ENCODE results near the gene SYNE2.
"Not testable (repeated sequence)": the region's sequence is repeated elsewhere in the genome, so short reads cannot be mapped to it uniquely, and the experiment has no call there.

SYNE2 gene

GRCh38 chr14:64200170-64200569 is 347.4 kb downstream of the SYNE2 start:
- Histone ChIP-seq H3K4me3 (ENCODE audit: low read depth in 1 of 2, low read length in 2 of 2) (no peak overlapping the region), H3K27me3 (ENCODE audit: low read depth, low read length) (no peaks in the 10 kb centered on the region), H3K4me1 (ENCODE audit: control insufficient read depth in 1 of 2, insufficient read depth in 2 of 2, low read length in 2 of 2) (peaks cover 0 to 21% of the 10 kb centered on the region in 2 donors), H3K36me3 (ENCODE audit: control insufficient read depth in 1 of 2, insufficient read depth in 2 of 2, low read length in 2 of 2) (no peaks in the 10 kb centered on the region), H3K9me3 (ENCODE audit: control insufficient read depth in 1 of 2, low read length in 2 of 2) (no peaks in the 10 kb centered on the region), H3K27ac (ENCODE audit: low read length) (no peak overlapping the region)

GRCh38 chr14:64201296-64201695 is 348.5 kb downstream of the SYNE2 start:
- peaks cover 0 to 21% of the 10 kb centered on the region in 2 donors for H3K4me1 ChIP-seq (ENCODE audit: control insufficient read depth in 1 of 2, insufficient read depth in 2 of 2, low read length in 2 of 2)
- H3K9me3 ChIP-seq (ENCODE audit: control insufficient read depth in 1 of 2, low read length in 2 of 2), result no peaks in the 10 kb centered on the region
- H3K36me3 ChIP-seq (ENCODE audit: control insufficient read depth in 1 of 2, insufficient read depth in 2 of 2, low read length in 2 of 2), result no peaks in the 10 kb centered on the region
- no peaks in the 10 kb centered on the region for H3K27me3 ChIP-seq (ENCODE audit: low read depth, low read length)
- no peak overlapping the region for H3K27ac ChIP-seq (ENCODE audit: low read length)
- no peak overlapping the region for H3K4me3 ChIP-seq (ENCODE audit: low read depth in 1 of 2, low read length in 2 of 2)

GRCh38 chr14:64201921-64202545 is 349.2 kb downstream of the SYNE2 start:
- Histone ChIP-seq H3K27me3 (ENCODE audit: low read depth, low read length) (no peaks in the 10 kb centered on the region), H3K9me3 (ENCODE audit: control insufficient read depth in 1 of 2, low read length in 2 of 2) (no peaks in the 10 kb centered on the region), H3K36me3 (ENCODE audit: control insufficient read depth in 1 of 2, insufficient read depth in 2 of 2, low read length in 2 of 2) (no peaks in the 10 kb centered on the region), H3K4me1 (ENCODE audit: control insufficient read depth in 1 of 2, insufficient read depth in 2 of 2, low read length in 2 of 2) (peaks cover 0 to 21% of the 10 kb centered on the region in 2 donors), H3K4me3 (ENCODE audit: low read depth in 1 of 2, low read length in 2 of 2) (no peak overlapping the region), H3K27ac (ENCODE audit: low read length) (no peak overlapping the region)

GRCh38 chr14:64202716-64203115 is 349.9 kb downstream of the SYNE2 start:
- H3K4me3 ChIP-seq (ENCODE audit: low read depth in 1 of 2, low read length in 2 of 2), result no peak overlapping the region
- H3K36me3 ChIP-seq (ENCODE audit: control insufficient read depth in 1 of 2, insufficient read depth in 2 of 2, low read length in 2 of 2), result no peaks in the 10 kb centered on the region
- peaks cover 0 to 14% of the 10 kb centered on the region in 2 donors for H3K4me1 ChIP-seq (ENCODE audit: control insufficient read depth in 1 of 2, insufficient read depth in 2 of 2, low read length in 2 of 2)
- H3K27ac ChIP-seq (ENCODE audit: low read length), result no peak overlapping the region
- no peaks in the 10 kb centered on the region for H3K9me3 ChIP-seq (ENCODE audit: control insufficient read depth in 1 of 2, low read length in 2 of 2)
- no peaks in the 10 kb centered on the region for H3K27me3 ChIP-seq (ENCODE audit: low read depth, low read length)

GRCh38 chr14:64203366-64204006 is 350.7 kb downstream of the SYNE2 start:
- Histone ChIP-seq H3K4me1 (ENCODE audit: control insufficient read depth in 1 of 2, insufficient read depth in 2 of 2, low read length in 2 of 2) (peaks cover 0 to 8% of the 10 kb centered on the region in 2 donors), H3K27ac (ENCODE audit: low read length) (no peak overlapping the region), H3K4me3 (ENCODE audit: low read depth in 1 of 2, low read length in 2 of 2) (no peak overlapping the region), H3K9me3 (ENCODE audit: control insufficient read depth in 1 of 2, low read length in 2 of 2) (no peaks in the 10 kb centered on the region), H3K27me3 (ENCODE audit: low read depth, low read length) (no peaks in the 10 kb centered on the region), H3K36me3 (ENCODE audit: control insufficient read depth in 1 of 2, insufficient read depth in 2 of 2, low read length in 2 of 2) (peaks cover 0 to 4% of the 10 kb centered on the region in 2 donors)

- Histone ChIP-seq H3K36me3 (ENCODE audit: control insufficient read depth in 1 of 2, insufficient read depth in 2 of 2, low read length in 2 of 2) (peaks cover 22 to 40% of the 10 kb centered on the region in 2 donors), H3K27ac (ENCODE audit: low read length) (no peak overlapping the region), H3K4me3 (ENCODE audit: low read depth in 1 of 2, low read length in 2 of 2) (no peak overlapping the region)
These were observed 355.5 kb downstream of the SYNE2 start for GRCh38 chr14:64208261-64208660.

GRCh38 chr14:64208981-64209380 is 356.2 kb downstream of the SYNE2 start:
- H3K4me1 ChIP-seq (ENCODE audit: control insufficient read depth in 1 of 2, insufficient read depth in 2 of 2, low read length in 2 of 2), result peaks cover 0 to 4% of the 10 kb centered on the region in 2 donors
- H3K27ac ChIP-seq (ENCODE audit: low read length), result no peak overlapping the region
- H3K4me3 ChIP-seq (ENCODE audit: low read depth in 1 of 2, low read length in 2 of 2), result no peak overlapping the region
- no peaks in the 10 kb centered on the region for H3K9me3 ChIP-seq (ENCODE audit: control insufficient read depth in 1 of 2, low read length in 2 of 2)
- peaks cover 29 to 44% of the 10 kb centered on the region in 2 donors for H3K36me3 ChIP-seq (ENCODE audit: control insufficient read depth in 1 of 2, insufficient read depth in 2 of 2, low read length in 2 of 2)
- no peaks in the 10 kb centered on the region for H3K27me3 ChIP-seq (ENCODE audit: low read depth, low read length)

More at GRCh38 chr14:64208261-64208660, 355.5 kb downstream of the SYNE2 start:
- Histone ChIP-seq H3K4me1 (ENCODE audit: control insufficient read depth in 1 of 2, insufficient read depth in 2 of 2, low read length in 2 of 2) (peaks cover 0 to 4% of the 10 kb centered on the region in 2 donors), H3K9me3 (ENCODE audit: control insufficient read depth in 1 of 2, low read length in 2 of 2) (no peaks in the 10 kb centered on the region), H3K27me3 (ENCODE audit: low read depth, low read length) (no peaks in the 10 kb centered on the region)

- peaks cover 35 to 50% of the 10 kb centered on the region in 2 donors for H3K36me3 ChIP-seq (ENCODE audit: control insufficient read depth in 1 of 2, insufficient read depth in 2 of 2, low read length in 2 of 2)
- H3K4me1 ChIP-seq (ENCODE audit: control insufficient read depth in 1 of 2, insufficient read depth in 2 of 2, low read length in 2 of 2), result peaks cover 0 to 4% of the 10 kb centered on the region in 2 donors
- H3K9me3 ChIP-seq (ENCODE audit: control insufficient read depth in 1 of 2, low read length in 2 of 2), result no peaks in the 10 kb centered on the region
- H3K27me3 ChIP-seq (ENCODE audit: low read depth, low read length), result no peaks in the 10 kb centered on the region
- no peak overlapping the region for H3K27ac ChIP-seq (ENCODE audit: low read length)
- H3K4me3 ChIP-seq (ENCODE audit: low read depth in 1 of 2, low read length in 2 of 2), result no peak overlapping the region
These were observed 356.8 kb downstream of the SYNE2 start for GRCh38 chr14:64209444-64210131.

GRCh38 chr14:64210216-64210615 is 357.4 kb downstream of the SYNE2 start:
- no peak overlapping the region for H3K27ac ChIP-seq (ENCODE audit: low read length)
- H3K4me3 ChIP-seq (ENCODE audit: low read depth in 1 of 2, low read length in 2 of 2), result no peak overlapping the region
- H3K4me1 ChIP-seq (ENCODE audit: control insufficient read depth in 1 of 2, insufficient read depth in 2 of 2, low read length in 2 of 2), result peaks cover 0 to 4% of the 10 kb centered on the region in 2 donors
- H3K9me3 ChIP-seq (ENCODE audit: control insufficient read depth in 1 of 2, low read length in 2 of 2), result no peaks in the 10 kb centered on the region
- H3K27me3 ChIP-seq (ENCODE audit: low read depth, low read length), result no peaks in the 10 kb centered on the region
- H3K36me3 ChIP-seq (ENCODE audit: control insufficient read depth in 1 of 2, insufficient read depth in 2 of 2, low read length in 2 of 2), result peaks cover 38 to 56% of the 10 kb centered on the region in 2 donors

- H3K27me3 ChIP-seq (ENCODE audit: low read depth, low read length); H3K9me3 ChIP-seq (ENCODE audit: control insufficient read depth in 1 of 2, low read length in 2 of 2); H3K4me3 ChIP-seq (ENCODE audit: low read depth in 1 of 2, low read length in 2 of 2); H3K4me1 ChIP-seq (ENCODE audit: control insufficient read depth in 1 of 2, insufficient read depth in 2 of 2, low read length in 2 of 2); H3K27ac ChIP-seq (ENCODE audit: low read length): not testable (repeated sequence)
- H3K36me3 ChIP-seq (ENCODE audit: control insufficient read depth in 1 of 2, insufficient read depth in 2 of 2, low read length in 2 of 2), result peaks cover 44 to 63% of the 10 kb centered on the region in 2 donors
These were observed 358.1 kb downstream of the SYNE2 start for GRCh38 chr14:64210912-64211311.

- Histone ChIP-seq H3K4me1 (ENCODE audit: control insufficient read depth in 1 of 2, insufficient read depth in 2 of 2, low read length in 2 of 2) (peaks cover 0 to 4% of the 10 kb centered on the region in 2 donors), H3K9me3 (ENCODE audit: control insufficient read depth in 1 of 2, low read length in 2 of 2) (no peaks in the 10 kb centered on the region), H3K4me3 (ENCODE audit: low read depth in 1 of 2, low read length in 2 of 2) (no peak overlapping the region), H3K27me3 (ENCODE audit: low read depth, low read length) (no peaks in the 10 kb centered on the region), H3K36me3 (ENCODE audit: control insufficient read depth in 1 of 2, insufficient read depth in 2 of 2, low read length in 2 of 2) (peaks cover 57 to 79% of the 10 kb centered on the region in 2 donors), H3K27ac (ENCODE audit: low read length) (no peak overlapping the region)
These were observed 359.9 kb downstream of the SYNE2 start for GRCh38 chr14:64212666-64213065.

Data from muscle layer of duodenum (tissue), 2 donors.